Caco-2 (cell line): ENCODE results near the gene EVA1A. TPM values are rescaled to one million over a fixed set of nuclear protein-coding genes. Genes with fewer than 3 reads are reported as not detected.

Experiments used
- BruUV-seq: library from RNA; stranded (reverse); fragments of 400-500 nt; replicated peaks from 2 replicates; lab custom pipeline; 2021; lab: Mats Ljungman, UMichigan
- CTCF ChIA-PET: fragments of 300-600 bp; sonication (Branson Sonifier 250); formaldehyde crosslinking; loops from one replicate; lab custom pipeline; 2022; ENCODE audit warnings: antibody characterized with exemption; lab: Charles Lee
- POLR2A ChIA-PET: fragments of 300-600 bp; sonication (Branson Sonifier 250); formaldehyde crosslinking; loops from one replicate; lab custom pipeline; 2022; ENCODE audit warnings: antibody characterized with exemption; lab: Charles Lee
- DNase-seq, 2 experiments: peaks; one replicate each; pipeline versions ENCODE4 v3.0.0 to v3.0.0-alpha.2; 2020 to 2022
- H3K27me3 ChIP-seq: replicated peaks from 2 replicates; pipeline ENCODE4 v1.6.0; 2011; ENCODE audit warnings: low read length; ENCODE audit not compliant: control insufficient read depth, insufficient read depth
- H3K36me3 ChIP-seq: 2 replicates; pipeline ENCODE4 v1.5.1; 2011; ENCODE audit warnings: low read length; ENCODE audit not compliant: control insufficient read depth, insufficient read depth
- H3K4me1 ChIP-seq: fragments of 250-450 bp; sonication (Bioruptor Pico); 2 replicates; pipeline ENCODE4 v1.5.1; 2020; ENCODE audit warnings: mild to moderate bottlenecking
- H3K4me3 ChIP-seq: 2 replicates; pipeline ENCODE4 v1.5.1; 2011; ENCODE audit warnings: low read depth, mild to moderate bottlenecking, control low read depth, low read length
- H3K9me3 ChIP-seq: fragments of 250-450 bp; sonication (Bioruptor Pico); 2 replicates; pipeline ENCODE4 v1.5.1; 2020; ENCODE audit warnings: mild to moderate bottlenecking, moderate library complexity
- H3K27ac Mint-ChIP-seq: one replicate; pipeline ENCODE4 v1.8.0; 2022; ENCODE audit warnings: mixed read lengths; ENCODE audit not compliant: unreplicated experiment
- H3K27me3 Mint-ChIP-seq: one replicate; pipeline ENCODE4 v1.8.0; 2022; ENCODE audit warnings: mixed read lengths; ENCODE audit not compliant: insufficient read depth, unreplicated experiment
- H3K36me3 Mint-ChIP-seq: one replicate; pipeline ENCODE4 v1.8.0; 2022; ENCODE audit warnings: mild to moderate bottlenecking, mixed read lengths; ENCODE audit not compliant: insufficient read depth, unreplicated experiment
- H3K4me1 Mint-ChIP-seq: one replicate; pipeline ENCODE4 v1.8.0; 2022; ENCODE audit warnings: low read depth, mixed read lengths; ENCODE audit not compliant: unreplicated experiment
- H3K4me3 Mint-ChIP-seq: one replicate; pipeline ENCODE4 v1.8.0; 2022; ENCODE audit warnings: mild to moderate bottlenecking, moderate library complexity, mixed read lengths; ENCODE audit not compliant: unreplicated experiment
- H3K9me3 Mint-ChIP-seq: one replicate; pipeline ENCODE4 v1.8.0; 2022; ENCODE audit warnings: mixed read lengths; ENCODE audit not compliant: unreplicated experiment
- CTCF ChIP-seq, 2 experiments: fragments of 200-600 bp in 1 of 2; IDR thresholded peaks; 1 replicate in 1 of 2; 2 replicates in 1 of 2; pipeline versions ENCODE4 v1.5.1 to v1.8.0; 2011 to 2022; ENCODE audit warnings: antibody characterized with exemption in 1 of 2, control low read depth in 1 of 2, inconsistent platforms in 1 of 2, low read depth in 1 of 2, low read length in 1 of 2, mild to moderate bottlenecking in 1 of 2, moderate library complexity in 1 of 2; ENCODE audit not compliant: insufficient read depth in 1 of 2, severe bottlenecking in 1 of 2, unreplicated experiment in 1 of 2
- intact Hi-C: fragments of 100-400 bp; cut with micrococcal nuclease; formaldehyde crosslinking; loops from one replicate; pipeline ENCODE4 v1.10.0; 2022; ENCODE audit not compliant: unreplicated experiment
- total RNA-seq: library from RNA; stranded (reverse); gene quantifications from 2 replicates; pipeline ENCODE4 v1.2.3, GENCODE V29; 2022

EVA1A gene
- total RNA-seq, 1 experiment from 2014 or later: 0.25 TPM

- Histone ChIP-seq H3K9me3 (no peaks in the 10 kb centered on the region), H3K4me1 (no peaks in the 10 kb centered on the region), H3K36me3 (no peaks in the 10 kb centered on the region), H3K27me3 (no peaks in the 10 kb centered on the region), H3K4me3 (no peak overlapping the region)
- Mint-ChIP-seq H3K36me3 (no peaks in the 10 kb centered on the region), H3K4me1 (no peaks in the 10 kb centered on the region), H3K9me3 (no peaks in the 10 kb centered on the region), H3K27me3 (peaks cover 8% of the 10 kb centered on the region), H3K27ac (no peak overlapping the region), H3K4me3 (no peak overlapping the region)
- CTCF ChIA-PET: no interaction called here
- TF ChIP-seq CTCF (IDR thresholded peaks at IDR 0.05; ENCODE audit: insufficient read depth in 1 of 2, low read depth in 1 of 2, low read length in 1 of 2, severe bottlenecking in 1 of 2, unreplicated experiment in 1 of 2): no peak
- intact Hi-C loops: no loop called here
- POLR2A ChIA-PET: no interaction called here
- BruUV-seq: no TSS peak
- DNase-seq: no peak
Observed at GRCh38 chr2:75580606-75581005, 19.9 kb upstream of the EVA1A start.

- no peak for TF ChIP-seq CTCF (IDR thresholded peaks at IDR 0.05; ENCODE audit: insufficient read depth in 1 of 2, low read depth in 1 of 2, low read length in 1 of 2, severe bottlenecking in 1 of 2, unreplicated experiment in 1 of 2)
Observed at GRCh38 chr2:75580156-75580555, 19.4 kb upstream of the EVA1A start.

GRCh38 chr2:75579186-75579585 lies 18.4 kb upstream of the EVA1A start:
- CTCF ChIA-PET: no interaction called here
- Mint-ChIP-seq H3K27me3 (peaks cover 8% of the 10 kb centered on the region), H3K27ac (no peak overlapping the region), H3K4me3 (no peak overlapping the region), H3K36me3 (no peaks in the 10 kb centered on the region), H3K4me1 (no peaks in the 10 kb centered on the region), H3K9me3 (no peaks in the 10 kb centered on the region)
- no peaks in the 10 kb centered on the region for H3K27me3 ChIP-seq
- TF ChIP-seq CTCF (IDR thresholded peaks at IDR 0.05; ENCODE audit: insufficient read depth in 1 of 2, low read depth in 1 of 2, low read length in 1 of 2, severe bottlenecking in 1 of 2, unreplicated experiment in 1 of 2): no peak
- intact Hi-C loops: no loop called here
- no peak overlapping the region for H3K4me3 ChIP-seq
- H3K4me1 ChIP-seq: no peaks in the 10 kb centered on the region
- H3K9me3 ChIP-seq: no peaks in the 10 kb centered on the region
- DNase-seq: no peak
- no peaks in the 10 kb centered on the region for H3K36me3 ChIP-seq
- no TSS peak for BruUV-seq
- POLR2A ChIA-PET: no interaction called here

More at GRCh38 chr2:75580156-75580555, 19.4 kb upstream of the EVA1A start:
- Mint-ChIP-seq H3K27me3 (peaks cover 8% of the 10 kb centered on the region), H3K4me1 (no peaks in the 10 kb centered on the region), H3K27ac (no peak overlapping the region), H3K36me3 (no peaks in the 10 kb centered on the region), H3K9me3 (no peaks in the 10 kb centered on the region), H3K4me3 (no peak overlapping the region)
- intact Hi-C loops: no loop called here
- Histone ChIP-seq H3K36me3 (no peaks in the 10 kb centered on the region), H3K4me1 (no peaks in the 10 kb centered on the region), H3K4me3 (no peak overlapping the region), H3K27me3 (no peaks in the 10 kb centered on the region), H3K9me3 (no peaks in the 10 kb centered on the region)
- DNase-seq: no peak
- ChIA-PET POLR2A (no interaction called here), CTCF (no interaction called here)
- no TSS peak for BruUV-seq
